T-helper 2 cell treated with Interferon-gamma antibody and Interleukin-4, amounts not matched to agents 5 μg/mL and 100 μg/mL, for 36 hours (primary cell): ENCODE results near the gene ZNF737.
"Not testable (repeated sequence)": the region's sequence is repeated elsewhere in the genome, so short reads cannot be mapped to it uniquely, and the experiment has no call there.

Experiments
- DNase-seq: peaks from one replicate; pipeline ENCODE4 v3.0.0; 2021; ENCODE audit warnings: low spot score
- H3K27ac Mint-ChIP-seq: one replicate; pipeline ENCODE4 v1.8.0; 2021; ENCODE audit warnings: mild to moderate bottlenecking, mixed read lengths
- H3K27me3 Mint-ChIP-seq: one replicate; pipeline ENCODE4 v1.8.0; 2021; ENCODE audit warnings: low read depth, mixed read lengths
- H3K36me3 Mint-ChIP-seq: one replicate; pipeline ENCODE4 v1.8.0; 2021; ENCODE audit warnings: low read depth, mixed read lengths
- H3K4me1 Mint-ChIP-seq: one replicate; pipeline ENCODE4 v1.8.0; 2021; ENCODE audit warnings: low read depth, mixed read lengths
- H3K4me3 Mint-ChIP-seq: one replicate; pipeline ENCODE4 v1.8.0; 2022; ENCODE audit warnings: mild to moderate bottlenecking, moderate library complexity, mixed read lengths
- H3K9me3 Mint-ChIP-seq: one replicate; pipeline ENCODE4 v1.8.0; 2021; ENCODE audit warnings: mixed read lengths

Gene ZNF737

GRCh38 chr19:20565321-20566018, at the start of gene ZNF737:
ZNF737 (minus strand) TSS chr19:20565781; CDS start chr19:20565640, 141 bp downstream.
- Mint-ChIP-seq H3K36me3 (peaks cover 43% of the 10 kb centered on the region), H3K27ac (peak within 1 kb of the TSS; percentile 94), H3K9me3 (peaks cover 49% of the 10 kb centered on the region), H3K4me1 (peaks cover 4% of the 10 kb centered on the region), H3K4me3 (peak within 1 kb of the TSS; percentile 97), H3K27me3 (no peaks in the 10 kb centered on the region)
- peak; percentile 87 for DNase-seq

GRCh38 chr19:20614971-20615370, 49.4 kb upstream of the ZNF737 start:
- not testable (repeated sequence) for H3K27ac Mint-ChIP-seq, DNase-seq, H3K27me3 Mint-ChIP-seq, H3K4me3 Mint-ChIP-seq, H3K36me3 Mint-ChIP-seq, H3K4me1 Mint-ChIP-seq
- H3K9me3 Mint-ChIP-seq, result peaks cover 68% of the 10 kb centered on the region

- Mint-ChIP-seq H3K4me1 (no peaks in the 10 kb centered on the region), H3K4me3 (no peak overlapping the region), H3K27ac (no peak overlapping the region), H3K36me3 (no peaks in the 10 kb centered on the region), H3K27me3 (no peaks in the 10 kb centered on the region), H3K9me3 (peaks cover 69% of the 10 kb centered on the region)
- no peak for DNase-seq
Measured at GRCh38 chr19:20612711-20613316, 47.2 kb upstream of the ZNF737 start.

GRCh38 chr19:20611866-20612265, 46.3 kb upstream of the ZNF737 start:
- no peaks in the 10 kb centered on the region for H3K4me1 Mint-ChIP-seq
- no peak overlapping the region for H3K27ac Mint-ChIP-seq
- peaks cover 64% of the 10 kb centered on the region for H3K9me3 Mint-ChIP-seq
- no peaks in the 10 kb centered on the region for H3K36me3 Mint-ChIP-seq
- no peak overlapping the region for H3K4me3 Mint-ChIP-seq
- no peak for DNase-seq
- no peaks in the 10 kb centered on the region for H3K27me3 Mint-ChIP-seq

GRCh38 chr19:20607943-20608342, 42.4 kb upstream of the ZNF737 start:
- Mint-ChIP-seq H3K4me1 (no peaks in the 10 kb centered on the region), H3K9me3 (peaks cover 53% of the 10 kb centered on the region), H3K27ac (no peak overlapping the region), H3K27me3 (no peaks in the 10 kb centered on the region), H3K4me3 (no peak overlapping the region), H3K36me3 (no peaks in the 10 kb centered on the region)
- DNase-seq, result no peak

GRCh38 chr19:20558571-20558970, 7.0 kb downstream of the ZNF737 start:
- DNase-seq, result no peak
- H3K4me3 Mint-ChIP-seq, result no peak overlapping the region
- H3K27me3 Mint-ChIP-seq, result no peaks in the 10 kb centered on the region
- peaks cover 70% of the 10 kb centered on the region for H3K9me3 Mint-ChIP-seq
- no peak overlapping the region for H3K27ac Mint-ChIP-seq
- H3K4me1 Mint-ChIP-seq, result no peaks in the 10 kb centered on the region
- H3K36me3 Mint-ChIP-seq, result peaks cover 72% of the 10 kb centered on the region

- Mint-ChIP-seq H3K36me3 (peaks cover 71% of the 10 kb centered on the region), H3K27ac (no peak overlapping the region), H3K9me3 (peaks cover 74% of the 10 kb centered on the region), H3K27me3 (no peaks in the 10 kb centered on the region), H3K4me3 (no peak overlapping the region), H3K4me1 (no peaks in the 10 kb centered on the region)
- no peak for DNase-seq
Measured at GRCh38 chr19:20558011-20558410, 7.6 kb downstream of the ZNF737 start.

- not testable (repeated sequence) for H3K27ac Mint-ChIP-seq, H3K4me3 Mint-ChIP-seq, H3K27me3 Mint-ChIP-seq, H3K4me1 Mint-ChIP-seq, DNase-seq
- peaks cover 57% of the 10 kb centered on the region for H3K36me3 Mint-ChIP-seq
- peaks cover 65% of the 10 kb centered on the region for H3K9me3 Mint-ChIP-seq
Measured at GRCh38 chr19:20544667-20545333, 20.8 kb downstream of the ZNF737 start.

GRCh38 chr19:20530303-20530702, 35.3 kb downstream of the ZNF737 start:
- not testable (repeated sequence) for H3K27me3 Mint-ChIP-seq, H3K4me1 Mint-ChIP-seq, H3K36me3 Mint-ChIP-seq, DNase-seq, H3K4me3 Mint-ChIP-seq, H3K27ac Mint-ChIP-seq
- peaks cover 41% of the 10 kb centered on the region for H3K9me3 Mint-ChIP-seq

GRCh38 chr19:20513189-20513904, 52.2 kb downstream of the ZNF737 start:
- Mint-ChIP-seq H3K9me3 (peaks cover 68% of the 10 kb centered on the region), H3K4me3 (no peak overlapping the region), H3K4me1 (no peaks in the 10 kb centered on the region), H3K27me3 (no peaks in the 10 kb centered on the region), H3K27ac (no peak overlapping the region), H3K36me3 (peaks cover 2% of the 10 kb centered on the region)
- DNase-seq, result no peak

GRCh38 chr19:20503476-20503875, 62.1 kb downstream of the ZNF737 start:
- Mint-ChIP-seq H3K36me3 (no peaks in the 10 kb centered on the region), H3K4me1 (no peaks in the 10 kb centered on the region), H3K4me3 (no peak overlapping the region), H3K27ac (no peak overlapping the region), H3K27me3 (no peaks in the 10 kb centered on the region), H3K9me3 (peaks cover 80% of the 10 kb centered on the region)
- DNase-seq, result no peak
